ENCODE measurements around the gene MC1R. TPM values are rescaled to one million over a fixed set of nuclear protein-coding genes. Genes with fewer than 3 reads are reported as not detected.

The MC1R gene
- total and polyA plus RNA-seq, 2 experiments from 2014 or later: 0.74 to 4.3 TPM

- Histone ChIP-seq H3K27ac (ENCODE audit: low read depth) (no peak overlapping the region), H3K4me3 (no peak overlapping the region), H3K9me2 (ENCODE audit: insufficient read depth) (no peaks in the 10 kb centered on the region), H3K79me2 (replicated peaks; ENCODE audit: insufficient read depth) (no peaks in the 10 kb centered on the region), H3K36me3 (ENCODE audit: insufficient read depth) (no peaks in the 10 kb centered on the region), H3F3A (replicated peaks; ENCODE audit: low read depth) (no peaks in the 10 kb centered on the region; the same call in 1 of the 2 replicates), H4K20me1 (replicated peaks; ENCODE audit: insufficient read depth) (no peaks in the 10 kb centered on the region; the same call in 1 of the 2 replicates), H3K27me3 (ENCODE audit: insufficient read depth) (peaks cover 17% of the 10 kb centered on the region), H3K4me2 (no peak overlapping the region), H2AFZ (no peak overlapping the region), H3K4me1 (ENCODE audit: insufficient read depth) (peaks cover 3% of the 10 kb centered on the region; the same call in 1 of the 2 replicates)
- H3K36me3 Mint-ChIP-seq (ENCODE audit: low read depth): peaks cover 2% of the 10 kb centered on the region; the same call in 2 of the 3 replicates
- DNase-seq (ENCODE audit: low spot score) (no peak), ATAC-seq (no peak)
- no peak overlapping the region for H3K4me3 Mint-ChIP-seq
- no peak for TF ChIP-seq CTCF (conservative IDR thresholded peaks at IDR 0.05; ENCODE audit: low read depth in 2 of 2)
- H3K27ac Mint-ChIP-seq: no peak overlapping the region
- peaks cover 25% of the 10 kb centered on the region for H3K27me3 Mint-ChIP-seq (ENCODE audit: insufficient read depth, low read depth, poor library complexity)
- H3K9me3 Mint-ChIP-seq: peaks cover 3% of the 10 kb centered on the region; the same call in 1 of the 3 replicates
- peaks cover 2% of the 10 kb centered on the region; the same call in 1 of the 3 replicates for H3K4me1 Mint-ChIP-seq
These were observed 33.9 kb downstream of the MC1R start for GRCh38 chr16:89952551-89952950.

GRCh38 chr16:89953671-89954406 is 35.2 kb downstream of the MC1R start:
- no peaks in the 10 kb centered on the region for H3K9me2 ChIP-seq (ENCODE audit: insufficient read depth)
- ATAC-seq (no peak), DNase-seq (ENCODE audit: low spot score) (no peak)
- peaks cover 18% of the 10 kb centered on the region for H3K27me3 Mint-ChIP-seq (ENCODE audit: insufficient read depth, low read depth, poor library complexity)
- H3K79me2 ChIP-seq (replicated peaks; ENCODE audit: insufficient read depth): no peaks in the 10 kb centered on the region
- H3K4me1 ChIP-seq (ENCODE audit: insufficient read depth): no peaks in the 10 kb centered on the region
- H3K36me3 ChIP-seq (ENCODE audit: insufficient read depth): no peaks in the 10 kb centered on the region
- H3K4me1 Mint-ChIP-seq: peaks cover 9% of the 10 kb centered on the region
- H3K27ac Mint-ChIP-seq: no peak overlapping the region
- H3K27me3 ChIP-seq (ENCODE audit: insufficient read depth): peaks cover 9% of the 10 kb centered on the region; the same call in 1 of the 2 replicates
- H3K4me3 Mint-ChIP-seq: no peak overlapping the region
- no peaks in the 10 kb centered on the region for H3F3A ChIP-seq (replicated peaks; ENCODE audit: low read depth)
- H3K4me2 ChIP-seq: no peak overlapping the region
- no peaks in the 10 kb centered on the region for H3K9me3 Mint-ChIP-seq
- no peak overlapping the region for H2AFZ ChIP-seq
- H3K36me3 Mint-ChIP-seq (ENCODE audit: low read depth): peaks cover 14% of the 10 kb centered on the region
- H3K27ac ChIP-seq (ENCODE audit: low read depth): no peak overlapping the region
- H3K4me3 ChIP-seq: no peak overlapping the region
- H4K20me1 ChIP-seq (replicated peaks; ENCODE audit: insufficient read depth): no peaks in the 10 kb centered on the region; the same call in 1 of the 2 replicates
- no peak for TF ChIP-seq ETS1 (IDR thresholded peaks at IDR 0.05)
- no peak for TF ChIP-seq EZH2 (IDR thresholded peaks at IDR 0.05; ENCODE audit: low read depth, unreplicated experiment)
- no peak for TF ChIP-seq CTCF (conservative IDR thresholded peaks at IDR 0.05; ENCODE audit: low read depth in 2 of 2)
- no peak for TF ChIP-seq POLR2AphosphoS5 (IDR thresholded peaks at IDR 0.05; ENCODE audit: low read depth)
- no peak for TF ChIP-seq REST (IDR thresholded peaks at IDR 0.05; ENCODE audit: unreplicated experiment)
- TF ChIP-seq CREB1 (CRISPR knock-in tag; IDR thresholded peaks at IDR 0.05; ENCODE audit: low read depth): no peak
- TF ChIP-seq NANOG (IDR thresholded peaks at IDR 0.05; ENCODE audit: borderline replicate concordance): no peak

Data from GM23338 (cell line).